ENCODE measurements around the gene OR1F1. TPM values are rescaled to one million over a fixed set of nuclear protein-coding genes. Genes with fewer than 3 reads are reported as not detected.

OR1F1 gene
- total and polyA plus RNA-seq, 9 of the 15 experiments (the other 6 are each of a cell fraction or from before 2014, with no cell fraction given): 0.15 to 0.61 (median 0.35) TPM; not detected in 3

GRCh38 chr16:3152027-3152276 lies 36.1 kb upstream of the OR1F1 start (continued):
- 0 out of 2 replicates have a peak, but pooled peaks have one; percentile 14 for TF ChIP-seq POLR2G (IDR thresholded peaks at IDR 0.05; ENCODE audit: low read depth, low read length)
- TF ChIP-seq HINFP (tag; conservative IDR thresholded peaks at IDR 0.05; ENCODE audit: low read depth): peak; percentile 63; the same call in 1 of the 2 replicates
- TF ChIP-seq RFX1 (IDR thresholded peaks at IDR 0.05): no peak
- TF ChIP-seq ZNF707 (CRISPR knock-in tag; conservative IDR thresholded peaks at IDR 0.05): no peak
- TF ChIP-seq NBN (IDR thresholded peaks at IDR 0.05; ENCODE audit: low read depth): peak; percentile 57; the same call in 1 of the 2 replicates
- no peak for TF ChIP-seq ZKSCAN3 (CRISPR knock-in tag; IDR thresholded peaks at IDR 0.05)
- TF ChIP-seq HLTF (IDR thresholded peaks at IDR 0.05): no peak
- TF ChIP-seq ZNF232 (CRISPR knock-in tag; IDR thresholded peaks at IDR 0.05): 0 out of 2 replicates have a peak, but pooled peaks have one; percentile 44
- TF ChIP-seq GTF3C2 (IDR thresholded peaks at IDR 0.05; ENCODE audit: borderline replicate concordance, extremely low read depth, insufficient read length): peak; percentile 40
- TF ChIP-seq PML (IDR thresholded peaks at IDR 0.05; ENCODE audit: low read length): 0 out of 2 replicates have a peak, but pooled peaks have one; percentile 7
- 0 out of 4 replicates have a peak, but pooled peaks of 1 of the 2 experiments have one; percentile 57 for TF ChIP-seq UBTF (IDR thresholded peaks at IDR 0.05; ENCODE audit: borderline replicate concordance in 1 of 2, low read depth in 2 of 2, low read length in 2 of 2)
- TF ChIP-seq MLLT1 (IDR thresholded peaks at IDR 0.05): 0 out of 4 replicates have a peak, but pooled peaks of 1 of the 2 experiments have one; percentile 7
- TF ChIP-seq CBX2 (IDR thresholded peaks at IDR 0.05; ENCODE audit: insufficient read depth, low read length, poor library complexity, severe bottlenecking): no peak
